Fibroblast of villous mesenchyme (primary cell): Measurements from ENCODE around the gene SPINK8. TPM values are rescaled to one million over a fixed set of nuclear protein-coding genes. Genes with fewer than 3 reads are reported as not detected.

Experiments used
- DNase-seq: peaks from one replicate; pipeline ENCODE4 v3.0.0-alpha.2; 2010; ENCODE audit warnings: low read depth
- H3K4me3 ChIP-seq: 2 replicates; pipeline ENCODE4 v1.5.1; 2011; ENCODE audit warnings: low read depth, mild to moderate bottlenecking, low read length
- CTCF ChIP-seq: IDR thresholded peaks from 2 replicates; pipeline ENCODE4 v1.5.1; 2012; ENCODE audit warnings: low read depth, mild to moderate bottlenecking, low read length; ENCODE audit not compliant: insufficient read depth
- total RNA-seq: library from RNA; depleted of rRNA; stranded (reverse); fragments of >200 nt; gene quantifications from 2 replicates; pipeline ENCODE4 v1.2.3, GENCODE V29; 2012

The SPINK8 gene
- total RNA-seq, 1 donor = not detected

- TF ChIP-seq CTCF = no peak
- DNase-seq = no peak
- H3K4me3 ChIP-seq = no peak overlapping the region
Measured at GRCh38 chr3:48320996-48321395, 12.5 kb downstream of the SPINK8 start.

GRCh38 chr3:48318713-48319468, 14.6 kb downstream of the SPINK8 start:
- no peak for TF ChIP-seq CTCF

GRCh38 chr3:48314542-48314941, 18.9 kb downstream of the SPINK8 start:
- DNase-seq = no peak
- no peak for TF ChIP-seq CTCF
- H3K4me3 ChIP-seq = no peak overlapping the region

More at GRCh38 chr3:48318713-48319468, 14.6 kb downstream of the SPINK8 start:
- H3K4me3 ChIP-seq = no peak overlapping the region
- no peak for DNase-seq

GRCh38 chr3:48306860-48307530, 26.5 kb downstream of the SPINK8 start:
- no peak for DNase-seq
- H3K4me3 ChIP-seq = no peak overlapping the region
- no peak for TF ChIP-seq CTCF

GRCh38 chr3:48306290-48306689, 27.2 kb downstream of the SPINK8 start:
- no peak for TF ChIP-seq CTCF
- DNase-seq = no peak
- no peak overlapping the region for H3K4me3 ChIP-seq

- H3K4me3 ChIP-seq = no peak overlapping the region
Measured at GRCh38 chr3:48305396-48305795, 28.1 kb downstream of the SPINK8 start.

More at GRCh38 chr3:48305396-48305795, 28.1 kb downstream of the SPINK8 start:
- TF ChIP-seq CTCF = no peak
- DNase-seq = no peak
